Kidney (tissue), 14 donors: ENCODE data around the gene TGM6. TPM values are rescaled to one million over a fixed set of nuclear protein-coding genes. Genes with fewer than 3 reads are reported as not detected.

ENCODE experiments used
- DNase-seq, 5 donors: peaks; one replicate each; pipeline ENCODE4 v3.0.0-alpha.2; 2013 to 2020
- FAIRE-seq: peaks from 2 replicates; lab custom pipeline; 2012; peaks lifted over from hg19 to GRCh38; lab: Jason Lieb, UNC
- H3K27ac ChIP-seq, 2 donors: one replicate each; pipeline ENCODE4 v1.7.0; 2013; ENCODE audit warnings: low read depth in 2 of 2, low read length in 2 of 2, inconsistent platforms in 1 of 2
- H3K27me3 ChIP-seq: one replicate; pipeline ENCODE4 v1.7.1; 2013; ENCODE audit warnings: low read length, inconsistent platforms; ENCODE audit not compliant: control insufficient read depth, insufficient read depth
- H3K36me3 ChIP-seq, 3 donors: one replicate each; pipeline versions ENCODE4 v1.7.0 to v1.7.1; 2013; ENCODE audit warnings: low read length in 3 of 3, control low read depth in 1 of 3, inconsistent platforms in 1 of 3; ENCODE audit not compliant: insufficient read depth in 3 of 3, control insufficient read depth in 2 of 3
- H3K4me1 ChIP-seq, 3 donors: one replicate each; pipeline versions ENCODE4 v1.7.0 to v1.7.1; 2013; ENCODE audit warnings: low read length in 3 of 3, inconsistent platforms in 1 of 3, low read depth in 1 of 3; ENCODE audit not compliant: control insufficient read depth in 2 of 3, insufficient read depth in 2 of 3
- H3K4me3 ChIP-seq, 3 donors: one replicate each; pipeline versions ENCODE4 v1.7.0 to v1.8.1; 2013; ENCODE audit warnings: low read length in 3 of 3, control low read depth in 1 of 3, inconsistent platforms in 1 of 3
- H3K9ac ChIP-seq, 3 donors: one replicate each; pipeline versions ENCODE4 v1.7.0 to v1.7.1; 2013; ENCODE audit warnings: low read length in 3 of 3, control low read depth in 1 of 3, inconsistent platforms in 1 of 3
- H3K9me3 ChIP-seq, 3 donors: one replicate each; pipeline versions ENCODE4 v1.7.0 to v1.7.1; 2013; ENCODE audit warnings: low read length in 3 of 3, control low read depth in 1 of 3, inconsistent platforms in 1 of 3; ENCODE audit not compliant: control insufficient read depth in 2 of 3, insufficient read depth in 1 of 3
- CTCF ChIP-seq: IDR thresholded peaks from 3 replicates; pipeline ENCODE4 v1.5.1; 2012; ENCODE audit warnings: mild to moderate bottlenecking, moderate library complexity, borderline replicate concordance; ENCODE audit not compliant: insufficient read depth; ENCODE audit errors: extremely low read depth
- intact Hi-C: fragments of 100-400 bp; cut with DNase I; formaldehyde crosslinking; loops from one replicate; pipeline ENCODE4 v1.11.1; 2022
- polyA plus RNA-seq: library from polyadenylated mRNA; stranded (reverse); fragments of 350-450 nt; fragmentation: Illumina TruSeq; extraction: RNeasy Lipid Tissue Mini Kit (QIAGEN cat#74804); gene quantifications from one replicate; pipeline ENCODE4 v1.2.3, GENCODE V29; 2014; ENCODE audit warnings: low read depth, low replicate concordance; ENCODE audit not compliant: insufficient read depth
- total RNA-seq: library from RNA; stranded (reverse); fragmentation: NEBNext Ultra II Directional; extraction: Animal tissue kit (Norgen Biotek cat#: 25700); gene quantifications from one replicate; pipeline ENCODE4 v1.2.1, GENCODE V29; 2021
- donor health status: control.
- donor health status: control.
- donor health status: control.
- donor health status: control.
- donor health status: control.
- donor health status: DM: yes; HTN: yes; CAD: no.
- donor health status: Normal renal cell carcinoma (clear cell type).

TGM6 gene
- total and polyA plus RNA-seq, 2 donors from 2014 or later, result not detected

DNA sequence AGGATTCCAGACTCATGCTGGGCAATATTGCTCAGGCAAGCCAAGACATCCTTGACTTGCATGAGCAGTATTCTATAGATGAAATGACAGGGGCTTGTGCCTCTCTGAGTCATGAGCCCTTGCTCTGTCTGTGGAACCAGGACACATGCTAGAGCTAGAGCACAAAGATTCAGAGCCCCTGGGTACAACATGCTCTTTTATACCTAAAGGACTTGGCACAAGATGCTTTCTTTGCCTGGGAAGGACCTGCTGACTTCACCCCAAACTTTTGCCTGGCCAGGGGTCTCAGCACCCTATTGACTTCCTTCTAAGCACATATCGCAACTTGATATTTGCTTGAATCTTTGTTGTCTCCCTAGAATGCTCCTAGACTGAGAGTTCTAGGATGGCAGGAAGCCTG lies 27.4 kb downstream of the TGM6 start:
- H3K36me3 ChIP-seq, result no peaks in the 10 kb centered on the region
- FAIRE-seq (no peak), DNase-seq (no peak)
- H3K27me3 ChIP-seq, result no peaks in the 10 kb centered on the region
- H3K4me3 ChIP-seq, result no peak overlapping the region
- H3K9ac ChIP-seq, result no peak overlapping the region
- no peak for TF ChIP-seq CTCF
- H3K4me1 ChIP-seq, result no peaks in the 10 kb centered on the region
- intact Hi-C loops, result no loop called here
- H3K9me3 ChIP-seq, result peaks cover 0 to 8% (median 7%) of the 10 kb centered on the region in 3 donors
- no peak overlapping the region for H3K27ac ChIP-seq

DNA sequence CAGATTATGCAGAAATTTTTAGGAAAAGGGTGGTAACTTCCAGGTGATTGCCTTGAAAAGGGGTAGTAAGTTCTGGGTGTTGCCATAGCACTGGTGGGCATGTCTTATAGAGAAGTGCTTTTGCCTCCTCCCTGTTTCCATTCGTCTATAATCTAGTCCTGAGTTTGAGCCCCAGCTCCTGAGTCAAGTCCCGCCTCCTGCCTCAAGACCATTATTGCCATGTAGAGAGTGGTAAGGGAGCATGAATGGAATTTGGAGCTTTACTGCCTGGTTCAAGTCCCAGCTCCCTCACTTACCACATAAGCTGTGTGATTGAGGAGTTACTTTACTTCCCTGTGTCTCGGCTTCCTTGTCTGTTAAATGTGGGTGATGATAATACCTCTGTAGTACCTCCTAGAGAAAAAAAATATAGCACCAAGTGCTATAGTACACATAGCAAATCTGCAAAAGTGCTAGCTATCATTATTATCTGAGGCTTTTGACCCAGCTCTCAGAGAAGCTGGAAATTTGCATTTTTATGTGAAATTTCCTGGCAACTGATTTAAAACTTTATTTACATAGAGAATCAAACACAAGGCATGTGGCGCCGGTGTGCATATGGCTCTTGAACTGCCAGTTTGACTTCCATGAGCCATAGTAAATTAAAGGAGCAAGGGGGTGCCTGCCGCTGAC lies 36.0 kb downstream of the TGM6 start:
- H3K4me3 ChIP-seq, result no peak overlapping the region
- TF ChIP-seq CTCF, result no peak
- no peaks in the 10 kb centered on the region for H3K36me3 ChIP-seq
- H3K27ac ChIP-seq, result no peak overlapping the region
- H3K9me3 ChIP-seq, result peaks cover 0 to 2% (median 0%) of the 10 kb centered on the region in 3 donors
- FAIRE-seq (no peak), DNase-seq (no peak)
- intact Hi-C loops, result no loop called here
- H3K4me1 ChIP-seq, result no peaks in the 10 kb centered on the region
- H3K27me3 ChIP-seq, result no peaks in the 10 kb centered on the region
- H3K9ac ChIP-seq, result no peak overlapping the region

DNA sequence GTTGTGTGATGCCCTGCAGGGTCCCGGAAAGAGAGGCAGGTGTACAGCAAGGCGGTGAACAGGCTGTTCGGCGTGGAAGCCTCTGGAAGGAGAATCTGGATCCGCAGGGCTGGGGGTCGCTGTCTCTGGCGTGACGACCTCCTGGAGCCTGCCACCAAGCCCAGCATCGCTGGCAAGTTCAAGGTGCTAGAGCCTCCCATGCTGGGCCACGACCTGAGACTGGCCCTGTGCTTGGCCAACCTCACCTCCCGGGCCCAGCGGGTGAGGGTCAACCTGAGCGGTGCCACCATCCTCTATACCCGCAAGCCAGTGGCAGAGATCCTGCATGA lies 36.5 kb downstream of the TGM6 start:
- no peak overlapping the region for H3K27ac ChIP-seq
- intact Hi-C loops, result no loop called here
- no peaks in the 10 kb centered on the region for H3K9me3 ChIP-seq
- no peaks in the 10 kb centered on the region for H3K4me1 ChIP-seq
- H3K4me3 ChIP-seq, result no peak overlapping the region
- TF ChIP-seq CTCF, result no peak
- H3K36me3 ChIP-seq, result no peaks in the 10 kb centered on the region
- FAIRE-seq, result no peak
- peak in 1 of 5 donors; percentile 69 for DNase-seq
- no peak overlapping the region for H3K9ac ChIP-seq
- no peaks in the 10 kb centered on the region for H3K27me3 ChIP-seq

- intact Hi-C loops, result no loop called here
- H3K9me3 ChIP-seq, result no peaks in the 10 kb centered on the region
- no peaks in the 10 kb centered on the region for H3K27me3 ChIP-seq
- H3K27ac ChIP-seq, result no peak overlapping the region
- no peak overlapping the region for H3K4me3 ChIP-seq
- no peak overlapping the region for H3K9ac ChIP-seq
- H3K4me1 ChIP-seq, result no peaks in the 10 kb centered on the region
- no peak for DNase-seq
- no peak for TF ChIP-seq CTCF
- no peak for FAIRE-seq
- no peaks in the 10 kb centered on the region for H3K36me3 ChIP-seq
Observed at GRCh38 chr20:2418388-2418787, 37.7 kb downstream of the TGM6 start.
